SK-N-MC (cell line): Measurements from ENCODE around the gene PPP1R2C.

ENCODE experiments used
- EZH2 ChIP-seq: fragments of 200-600 bp; sonication (generic); IDR thresholded peaks from one replicate; pipeline ENCODE4 v1.6.1; 2017; ENCODE audit warnings: antibody characterized with exemption
- FOXP2 ChIP-seq: optimal IDR thresholded peaks from 2 replicates; pipeline ENCODE3; 2011; ENCODE audit warnings: mild to moderate bottlenecking, moderate library complexity; ENCODE audit not compliant: insufficient read depth; ENCODE audit errors: extremely low read length, control extremely low read depth
- POLR2AphosphoS5 ChIP-seq: IDR thresholded peaks from 2 replicates; pipeline ENCODE4 v1.6.1; 2012; ENCODE audit warnings: mild to moderate bottlenecking, low read depth, low read length, borderline replicate concordance

GRCh38 chrX:42752730-42753129 is 25.2 kb downstream of the PPP1R2C start:
- TF ChIP-seq POLR2AphosphoS5: no peak
- no peak for TF ChIP-seq EZH2
- TF ChIP-seq FOXP2: no peak
